Adrenal gland (tissue), 5 donors: ENCODE data around the gene TAB2.

Experiments used
- POLR2A ChIP-seq, 2 donors: fragments of 450-650 bp; IDR thresholded peaks; one replicate each; pipeline ENCODE4 v1.6.1; 2017; ENCODE audit warnings: antibody characterized with exemption in 2 of 2, mild to moderate bottlenecking in 2 of 2, moderate library complexity in 1 of 2
- TF ChIP-seq, protein P1 (sequence below), 6 experiments: fragments of 450-650 bp in 4 of 6; fragments of 200-600 bp in 2 of 6; sonication (generic) in 1 of 6; IDR thresholded peaks; 1 replicate in 5 of 6; 2 replicates in 1 of 6; pipeline versions ENCODE4 v1.5.1 to v1.8.0; 2016 to 2021; ENCODE audit warnings: antibody characterized with exemption in 6 of 6, mild to moderate bottlenecking in 2 of 6, moderate library complexity in 1 of 6
- donor health status: DM: no; HTN: no; CAD: no.

DNA sequence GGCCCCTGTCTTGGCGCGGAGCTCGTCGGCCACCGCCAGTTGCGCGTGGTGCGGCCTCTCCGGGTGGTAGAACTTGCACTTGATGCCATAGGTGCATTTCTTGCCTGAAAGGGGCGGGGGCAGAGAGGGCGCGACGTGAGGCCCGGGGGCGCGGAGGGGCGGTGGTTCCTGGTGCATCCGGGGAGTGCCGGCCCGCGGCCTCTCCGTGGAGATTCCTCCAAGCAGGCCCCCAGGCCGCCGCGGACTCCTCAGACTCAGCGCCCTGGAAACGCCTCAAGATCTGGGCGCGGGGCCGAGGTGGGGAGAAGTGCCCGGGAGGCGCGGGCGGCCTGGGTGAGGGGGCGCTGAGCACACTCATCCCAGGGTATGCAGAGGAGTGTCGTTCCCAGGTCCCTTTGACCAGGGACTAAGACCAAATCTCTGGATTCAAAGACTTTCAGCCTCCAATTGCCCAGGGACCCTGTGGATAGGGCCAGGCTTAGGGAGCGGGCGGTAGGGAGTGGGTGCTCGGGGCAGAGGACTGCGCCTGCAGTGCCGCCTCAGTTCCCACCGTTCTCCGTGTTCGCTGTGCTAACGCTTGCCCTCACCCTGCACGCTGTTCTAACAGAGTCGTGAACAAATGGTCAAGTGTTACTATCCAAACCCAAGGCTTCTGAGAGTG lies 134.0 kb downstream of the TAB2 start:
- TF ChIP-seq, protein P1, sequence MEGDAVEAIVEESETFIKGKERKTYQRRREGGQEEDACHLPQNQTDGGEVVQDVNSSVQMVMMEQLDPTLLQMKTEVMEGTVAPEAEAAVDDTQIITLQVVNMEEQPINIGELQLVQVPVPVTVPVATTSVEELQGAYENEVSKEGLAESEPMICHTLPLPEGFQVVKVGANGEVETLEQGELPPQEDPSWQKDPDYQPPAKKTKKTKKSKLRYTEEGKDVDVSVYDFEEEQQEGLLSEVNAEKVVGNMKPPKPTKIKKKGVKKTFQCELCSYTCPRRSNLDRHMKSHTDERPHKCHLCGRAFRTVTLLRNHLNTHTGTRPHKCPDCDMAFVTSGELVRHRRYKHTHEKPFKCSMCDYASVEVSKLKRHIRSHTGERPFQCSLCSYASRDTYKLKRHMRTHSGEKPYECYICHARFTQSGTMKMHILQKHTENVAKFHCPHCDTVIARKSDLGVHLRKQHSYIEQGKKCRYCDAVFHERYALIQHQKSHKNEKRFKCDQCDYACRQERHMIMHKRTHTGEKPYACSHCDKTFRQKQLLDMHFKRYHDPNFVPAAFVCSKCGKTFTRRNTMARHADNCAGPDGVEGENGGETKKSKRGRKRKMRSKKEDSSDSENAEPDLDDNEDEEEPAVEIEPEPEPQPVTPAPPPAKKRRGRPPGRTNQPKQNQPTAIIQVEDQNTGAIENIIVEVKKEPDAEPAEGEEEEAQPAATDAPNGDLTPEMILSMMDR (IDR thresholded peaks at IDR 0.05) = no peak
- no peak for TF ChIP-seq POLR2A (IDR thresholded peaks at IDR 0.05)
